H1 (cell line): ENCODE measurements around the gene SOX13.

Source experiments
- CHD1 ChIP-seq: IDR thresholded peaks from 2 replicates; pipeline ENCODE4 v1.6.1; 2012; ENCODE audit warnings: low read depth, low read length, improper control_type of control experiment
- EZH2 ChIP-seq: fragments of 200-600 bp; sonication (generic); IDR thresholded peaks from 2 replicates; pipeline ENCODE4 v1.7.1; 2012; ENCODE audit warnings: low read depth, mild to moderate bottlenecking, moderate library complexity, low read length, inconsistent platforms; ENCODE audit not compliant: severe bottlenecking
- POLR2A ChIP-seq, 2 experiments: IDR thresholded peaks; 1 replicate in 1 of 2; 2 replicates in 1 of 2; pipeline ENCODE4 v1.6.1; 2011; ENCODE audit warnings: low read depth in 2 of 2, low read length in 2 of 2, mild to moderate bottlenecking in 2 of 2; ENCODE audit errors: control extremely low read depth in 1 of 2
- POLR2AphosphoS5 ChIP-seq: IDR thresholded peaks from 2 replicates; pipeline ENCODE4 v1.6.1; 2011; ENCODE audit warnings: low read depth, low read length
- RBBP5 ChIP-seq: IDR thresholded peaks from 2 replicates; pipeline ENCODE4 v1.7.1; 2012; ENCODE audit warnings: low read depth, mild to moderate bottlenecking, inconsistent platforms, low read length, moderate library complexity, borderline replicate concordance
- RFX5 ChIP-seq: IDR thresholded peaks from 2 replicates; pipeline ENCODE4 v1.6.1; 2011; ENCODE audit warnings: low read depth, low read length, improper control_type of control experiment, borderline replicate concordance
- SP1 ChIP-seq: IDR thresholded peaks from 2 replicates; pipeline ENCODE4 v1.6.1; 2011; ENCODE audit warnings: low read depth, low read length
- SP2 ChIP-seq: IDR thresholded peaks from 2 replicates; pipeline ENCODE4 v1.6.1; 2012; ENCODE audit warnings: mild to moderate bottlenecking, low read length, inconsistent platforms
- TF ChIP-seq, protein P1 (sequence below): IDR thresholded peaks from 2 replicates; pipeline ENCODE4 v1.6.1; 2012; ENCODE audit warnings: low read length, inconsistent platforms
- TF ChIP-seq, protein P2 (sequence below), 3 experiments: IDR thresholded peaks; 1 replicate in 2 of 3; 2 replicates in 1 of 3; pipeline versions ENCODE4 v1.5.1 to v1.6.1; 2011; ENCODE audit warnings: low read length in 3 of 3, mild to moderate bottlenecking in 3 of 3, inconsistent platforms in 2 of 3, low read depth in 1 of 3, moderate library complexity in 1 of 3; ENCODE audit not compliant: insufficient read depth in 1 of 3; ENCODE audit errors: control extremely low read depth in 1 of 3

DNA sequence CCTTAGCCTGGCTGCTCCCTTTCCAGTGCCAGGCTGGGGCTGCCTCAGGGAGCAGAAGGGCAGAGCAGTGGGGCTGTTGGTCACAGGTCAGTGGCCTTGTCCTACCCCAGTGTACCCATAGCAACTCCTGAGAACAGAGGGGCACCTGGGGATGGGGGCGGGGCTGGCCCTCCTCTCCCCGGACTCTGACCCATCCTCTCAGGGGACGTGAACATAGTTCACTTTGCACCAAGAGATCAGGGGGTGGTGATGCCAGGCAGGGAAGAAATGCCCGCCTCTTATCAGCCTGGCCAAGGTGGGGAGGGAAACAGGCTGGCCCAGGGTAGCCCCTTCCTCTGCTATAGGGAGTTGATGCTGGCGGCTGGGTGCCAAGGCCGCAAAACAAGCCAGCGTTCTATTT is 74.0 kb downstream of the SOX13 start:
- no peak for TF ChIP-seq SP2
- TF ChIP-seq SP1: no peak
- TF ChIP-seq, protein P1, sequence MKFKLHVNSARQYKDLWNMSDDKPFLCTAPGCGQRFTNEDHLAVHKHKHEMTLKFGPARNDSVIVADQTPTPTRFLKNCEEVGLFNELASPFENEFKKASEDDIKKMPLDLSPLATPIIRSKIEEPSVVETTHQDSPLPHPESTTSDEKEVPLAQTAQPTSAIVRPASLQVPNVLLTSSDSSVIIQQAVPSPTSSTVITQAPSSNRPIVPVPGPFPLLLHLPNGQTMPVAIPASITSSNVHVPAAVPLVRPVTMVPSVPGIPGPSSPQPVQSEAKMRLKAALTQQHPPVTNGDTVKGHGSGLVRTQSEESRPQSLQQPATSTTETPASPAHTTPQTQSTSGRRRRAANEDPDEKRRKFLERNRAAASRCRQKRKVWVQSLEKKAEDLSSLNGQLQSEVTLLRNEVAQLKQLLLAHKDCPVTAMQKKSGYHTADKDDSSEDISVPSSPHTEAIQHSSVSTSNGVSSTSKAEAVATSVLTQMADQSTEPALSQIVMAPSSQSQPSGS: no peak
- TF ChIP-seq POLR2A (IDR thresholded peaks at IDR 0.05; ENCODE audit: control extremely low read depth in 1 of 2, low read depth in 2 of 2, low read length in 2 of 2): no peak
- TF ChIP-seq RFX5: no peak
- TF ChIP-seq, protein P2, sequence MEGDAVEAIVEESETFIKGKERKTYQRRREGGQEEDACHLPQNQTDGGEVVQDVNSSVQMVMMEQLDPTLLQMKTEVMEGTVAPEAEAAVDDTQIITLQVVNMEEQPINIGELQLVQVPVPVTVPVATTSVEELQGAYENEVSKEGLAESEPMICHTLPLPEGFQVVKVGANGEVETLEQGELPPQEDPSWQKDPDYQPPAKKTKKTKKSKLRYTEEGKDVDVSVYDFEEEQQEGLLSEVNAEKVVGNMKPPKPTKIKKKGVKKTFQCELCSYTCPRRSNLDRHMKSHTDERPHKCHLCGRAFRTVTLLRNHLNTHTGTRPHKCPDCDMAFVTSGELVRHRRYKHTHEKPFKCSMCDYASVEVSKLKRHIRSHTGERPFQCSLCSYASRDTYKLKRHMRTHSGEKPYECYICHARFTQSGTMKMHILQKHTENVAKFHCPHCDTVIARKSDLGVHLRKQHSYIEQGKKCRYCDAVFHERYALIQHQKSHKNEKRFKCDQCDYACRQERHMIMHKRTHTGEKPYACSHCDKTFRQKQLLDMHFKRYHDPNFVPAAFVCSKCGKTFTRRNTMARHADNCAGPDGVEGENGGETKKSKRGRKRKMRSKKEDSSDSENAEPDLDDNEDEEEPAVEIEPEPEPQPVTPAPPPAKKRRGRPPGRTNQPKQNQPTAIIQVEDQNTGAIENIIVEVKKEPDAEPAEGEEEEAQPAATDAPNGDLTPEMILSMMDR (IDR thresholded peaks at IDR 0.05; ENCODE audit: control extremely low read depth in 1 of 3, insufficient read depth in 1 of 3, low read depth in 1 of 3, low read length in 3 of 3): no peak
- no peak for TF ChIP-seq CHD1
- TF ChIP-seq EZH2: no peak
- TF ChIP-seq POLR2AphosphoS5: no peak
- no peak for TF ChIP-seq RBBP5
